Keratinocyte (primary cell): Measurements from ENCODE around the gene HECTD1. TPM values are rescaled to one million over a fixed set of nuclear protein-coding genes. Genes with fewer than 3 reads are reported as not detected.
"Not testable (repeated sequence)": the region's sequence is repeated elsewhere in the genome, so short reads cannot be mapped to it uniquely, and the experiment has no call there.

ENCODE experiments used
- DNase-seq: peaks from one replicate; pipeline ENCODE4 v3.0.0-alpha.2; 2011; ENCODE audit warnings: low read depth, missing footprints, low spot score
- FAIRE-seq: peaks from 2 replicates; lab custom pipeline; 2011; peaks lifted over from hg19 to GRCh38; lab: Jason Lieb, UNC
- H2AFZ ChIP-seq: 2 replicates; pipeline ENCODE4 v1.6.0; 2012; ENCODE audit warnings: low read length, control low read depth, inconsistent platforms; ENCODE audit not compliant: control insufficient read depth
- H3K27ac ChIP-seq: 2 replicates; pipeline ENCODE4 v1.5.1; 2011; ENCODE audit warnings: low read length; ENCODE audit not compliant: control insufficient read depth, insufficient read depth
- H3K27me3 ChIP-seq: 3 replicates; pipeline ENCODE4 v1.6.0; 2011; ENCODE audit warnings: low read length; ENCODE audit not compliant: control insufficient read depth, insufficient read depth; ENCODE audit errors: extremely low read depth
- H3K36me3 ChIP-seq, 2 experiments: 2 replicates in 1 of 2; 3 replicates in 1 of 2; pipeline ENCODE4 v1.5.1; 2011; ENCODE audit warnings: low read length in 2 of 2, mild to moderate bottlenecking in 1 of 2; ENCODE audit not compliant: control insufficient read depth in 2 of 2, insufficient read depth in 2 of 2; ENCODE audit errors: extremely low read depth in 1 of 2
- H3K4me1 ChIP-seq: 3 replicates; pipeline ENCODE4 v1.5.1; 2011; ENCODE audit warnings: low read length; ENCODE audit not compliant: control insufficient read depth, insufficient read depth; ENCODE audit errors: extremely low read depth
- H3K4me2 ChIP-seq: 3 replicates; pipeline ENCODE4 v1.6.0; 2011; ENCODE audit warnings: low read depth, low read length; ENCODE audit not compliant: control insufficient read depth, insufficient read depth; ENCODE audit errors: extremely low read depth
- H3K4me3 ChIP-seq, 3 experiments: fragments of 200-600 bp in 1 of 3; sonication (generic) in 1 of 3; 2 replicates in 2 of 3; 3 replicates in 1 of 3; pipeline ENCODE4 v1.5.1; 2011 to 2016; ENCODE audit warnings: low read length in 3 of 3, mild to moderate bottlenecking in 3 of 3, control low read depth in 2 of 3, inconsistent platforms in 1 of 3, low read depth in 1 of 3, mixed read lengths in 1 of 3, mixed run types in 1 of 3, moderate library complexity in 1 of 3; ENCODE audit not compliant: control insufficient read depth in 2 of 3, insufficient read depth in 2 of 3; ENCODE audit errors: extremely low read depth in 1 of 3
- H3K79me2 ChIP-seq: 2 replicates; pipeline ENCODE4 v1.6.0; 2012; ENCODE audit warnings: low read length; ENCODE audit not compliant: control insufficient read depth, insufficient read depth
- H3K9ac ChIP-seq: 3 replicates; pipeline ENCODE4 v1.6.0; 2011; ENCODE audit warnings: low read length; ENCODE audit not compliant: control insufficient read depth, insufficient read depth; ENCODE audit errors: extremely low read depth
- H3K9me1 ChIP-seq: 3 replicates; pipeline ENCODE4 v1.6.0; 2011; ENCODE audit warnings: low read length; ENCODE audit not compliant: control insufficient read depth, insufficient read depth; ENCODE audit errors: extremely low read depth
- H3K9me3 ChIP-seq: 2 replicates; pipeline ENCODE4 v1.5.1; 2012; ENCODE audit warnings: low read depth, low read length; ENCODE audit not compliant: control insufficient read depth
- H4K20me1 ChIP-seq: 3 replicates; pipeline ENCODE4 v1.6.0; 2011; ENCODE audit warnings: low read length; ENCODE audit not compliant: control insufficient read depth, insufficient read depth; ENCODE audit errors: extremely low read depth
- CTCF ChIP-seq, 3 experiments: IDR thresholded peaks in 1 of 3; conservative IDR thresholded peaks in 1 of 3; optimal IDR thresholded peaks in 1 of 3; 2 replicates in 2 of 3; 3 replicates in 1 of 3; pipeline versions ENCODE3 to v1.5.1; 2011; ENCODE audit warnings: low read length in 3 of 3, mild to moderate bottlenecking in 3 of 3, moderate library complexity in 2 of 3, control low read depth in 1 of 3, inconsistent platforms in 1 of 3; ENCODE audit not compliant: insufficient read depth in 2 of 3; ENCODE audit errors: extremely low read depth in 1 of 3
- EZH2 ChIP-seq: IDR thresholded peaks from one replicate; pipeline ENCODE4 v1.6.1; 2012; ENCODE audit warnings: inconsistent platforms, mild to moderate bottlenecking, low read length, moderate library complexity
- dilution Hi-C: fragments of 300-500 bp; cut with MboI; formaldehyde crosslinking; loops from one replicate; pipeline ENCODE4 v1.7.0; 2020; ENCODE audit warnings: low sequenced_read_pairs; ENCODE audit not compliant: extremely low pct_ligation_motif_present
- polyA plus RNA-seq, 5 experiments: library from polyadenylated mRNA; depleted of rRNA in 3 of 5; stranded (reverse) in 3 of 5; stranded (forward) in 1 of 5; unstranded in 1 of 5; fragments of >200 nt; gene quantifications; 1 replicate in 1 of 5; 2 replicates in 3 of 5; 3 replicates in 1 of 5; pipeline versions ENCODE4 v1.2.1 to v1.2.3, GENCODE V29; 2011 to 2012; ENCODE audit warnings: missing spikeins in 2 of 5, low read depth in 1 of 5, low replicate concordance in 1 of 5

The HECTD1 gene
- polyA plus RNA-seq, 1 donor (not counting 4 experiments of a cell fraction or from before 2014, with no cell fraction given): 94.8 TPM

GRCh38 chr14:31188744-31189143, 18.8 kb downstream of the HECTD1 start:
- H3K4me1 ChIP-seq: no peaks in the 10 kb centered on the region
- no peaks in the 10 kb centered on the region for H3K27me3 ChIP-seq
- peaks cover 86% of the 10 kb centered on the region for H3K79me2 ChIP-seq
- H3K9ac ChIP-seq: no peak overlapping the region
- no peaks in the 10 kb centered on the region for H4K20me1 ChIP-seq
- H3K9me3 ChIP-seq: no peaks in the 10 kb centered on the region
- no peak overlapping the region for H3K27ac ChIP-seq
- no peak for TF ChIP-seq EZH2
- no peak for TF ChIP-seq CTCF (optimal IDR thresholded peaks at IDR 0.05 in 1 of 3, IDR thresholded peaks at IDR 0.05 in 1 of 3, conservative IDR thresholded peaks at IDR 0.05 in 1 of 3; ENCODE audit: extremely low read depth in 1 of 3, insufficient read depth in 2 of 3, low read length in 3 of 3)
- no peak overlapping the region for H3K4me3 ChIP-seq
- dilution Hi-C loops: no loop called here
- DNase-seq (no peak), FAIRE-seq (no peak)
- H3K9me1 ChIP-seq: peaks cover 3% of the 10 kb centered on the region
- no peak overlapping the region for H3K4me2 ChIP-seq
- no peak overlapping the region for H2AFZ ChIP-seq
- H3K36me3 ChIP-seq: no peaks in the 10 kb centered on the region

GRCh38 chr14:31182016-31182415, 25.6 kb downstream of the HECTD1 start:
- H3K4me2 ChIP-seq, dilution Hi-C loops, H3K36me3 ChIP-seq, H3K9me1 ChIP-seq, H3K4me1 ChIP-seq, H4K20me1 ChIP-seq, H2AFZ ChIP-seq, H3K9ac ChIP-seq, H3K9me3 ChIP-seq, H3K27me3 ChIP-seq, DNase-seq, H3K27ac ChIP-seq, H3K4me3 ChIP-seq, FAIRE-seq: not testable (repeated sequence)
- H3K79me2 ChIP-seq: peaks cover 40% of the 10 kb centered on the region

DNA sequence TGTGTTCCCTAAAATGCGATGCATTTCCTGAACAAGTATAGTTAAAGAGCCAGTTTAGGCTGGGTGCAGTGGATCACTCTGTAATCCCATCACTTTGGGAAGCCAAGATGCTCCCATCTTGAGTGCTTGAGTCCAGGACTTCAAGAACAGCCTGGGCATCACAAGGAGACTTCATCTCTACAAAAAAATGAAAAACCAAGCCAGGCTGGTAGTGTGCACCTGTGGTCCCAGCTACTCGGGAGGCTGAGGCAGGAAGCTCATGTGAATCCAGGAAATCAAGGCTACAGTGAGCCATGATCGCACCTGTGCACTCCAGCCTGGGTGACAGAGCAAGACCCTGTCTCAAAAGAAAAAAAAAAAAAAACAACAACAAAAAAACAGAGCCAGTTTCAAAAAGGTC, 26.3 kb downstream of the HECTD1 start:
- H3K9me1 ChIP-seq: no peaks in the 10 kb centered on the region
- TF ChIP-seq CTCF (optimal IDR thresholded peaks at IDR 0.05 in 1 of 3, IDR thresholded peaks at IDR 0.05 in 1 of 3, conservative IDR thresholded peaks at IDR 0.05 in 1 of 3; ENCODE audit: extremely low read depth in 1 of 3, insufficient read depth in 2 of 3, low read length in 3 of 3): no peak
- no peak for TF ChIP-seq EZH2
- no peaks in the 10 kb centered on the region for H3K9me3 ChIP-seq
- no peaks in the 10 kb centered on the region for H4K20me1 ChIP-seq
- peaks cover 3 to 6% of the 10 kb centered on the region in 2 experiments for H3K36me3 ChIP-seq
- H3K4me3 ChIP-seq: no peak overlapping the region
- dilution Hi-C loops: no loop called here
- peaks cover 37% of the 10 kb centered on the region for H3K79me2 ChIP-seq
- H3K27ac ChIP-seq: no peak overlapping the region
- H3K9ac ChIP-seq: no peak overlapping the region
- no peaks in the 10 kb centered on the region for H3K27me3 ChIP-seq
- no peak overlapping the region for H3K4me2 ChIP-seq
- no peaks in the 10 kb centered on the region for H3K4me1 ChIP-seq
- no peak overlapping the region for H2AFZ ChIP-seq
- DNase-seq: no peak
- no peak for FAIRE-seq
